Brain pericyte (primary cell): ENCODE data around the gene DUSP1.
A peak's percentile ranks its signal among the peaks of the same experiment; 100 is the strongest.

Experiments used
- DNase-seq: peaks from one replicate; pipeline ENCODE4 v3.0.0-alpha.2; 2012; ENCODE audit warnings: low read depth, low spot score

The DUSP1 gene

DNA sequence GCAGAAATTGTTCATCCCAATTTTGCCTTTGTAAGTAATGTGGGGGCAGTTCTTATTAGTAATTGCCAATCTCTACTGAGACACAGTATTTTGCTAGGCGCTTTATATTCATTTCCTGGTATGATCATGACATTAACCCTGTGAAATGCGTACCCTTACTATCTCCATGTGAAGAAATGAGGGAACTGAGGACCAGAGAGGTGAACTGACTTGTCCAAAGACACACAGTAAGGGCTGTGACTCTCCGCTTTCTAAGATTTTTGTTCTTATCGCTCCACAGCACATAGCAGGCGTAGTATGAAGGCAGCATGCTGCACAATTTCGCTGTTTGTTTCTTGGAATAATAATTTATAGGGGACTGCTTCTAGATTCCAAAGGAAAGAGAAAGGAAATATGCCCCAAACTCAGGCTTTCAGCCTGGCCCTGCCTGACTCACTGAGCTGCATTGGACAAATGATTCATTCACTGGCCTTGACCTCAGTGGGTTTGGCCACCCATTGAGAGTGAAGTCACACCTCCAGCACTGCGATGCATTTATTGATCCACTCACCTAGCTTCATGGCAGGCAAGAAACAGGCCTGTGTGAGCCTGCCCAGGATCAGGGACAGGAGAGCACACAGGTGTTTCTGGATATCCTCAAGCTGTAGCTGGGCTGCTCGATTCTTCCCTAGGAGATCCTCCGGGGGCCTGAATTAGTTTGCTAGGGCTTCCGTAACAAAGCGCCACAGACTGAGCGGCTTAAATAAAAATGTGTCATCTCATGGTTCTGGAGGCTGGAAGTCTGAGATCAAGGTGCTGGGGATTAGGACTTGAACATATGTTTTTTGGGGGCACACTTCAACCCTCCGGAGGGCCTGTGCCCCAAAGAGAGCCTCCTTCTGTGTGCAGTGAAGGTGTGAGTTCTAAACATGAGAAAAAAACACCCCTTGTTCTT, 7.2 kb upstream of the DUSP1 start:
- no peak for DNase-seq

DNA sequence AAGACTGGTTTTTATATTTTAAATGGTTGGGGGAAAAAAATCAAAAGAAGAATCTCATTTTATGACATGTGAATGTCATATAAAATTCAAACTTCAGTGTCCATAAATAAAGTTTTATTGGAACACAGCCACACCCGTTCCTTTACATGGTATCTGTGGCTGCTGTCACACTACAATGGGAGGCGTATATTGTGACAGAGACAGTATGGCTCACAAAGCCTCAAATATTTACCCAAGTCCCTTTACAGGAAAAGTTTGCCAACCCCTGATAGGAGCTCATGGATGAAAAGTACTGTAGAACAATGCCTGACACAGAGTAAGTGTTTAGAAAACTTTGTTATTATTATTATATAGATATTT, 5.2 kb upstream of the DUSP1 start:
- no peak for DNase-seq

DNA sequence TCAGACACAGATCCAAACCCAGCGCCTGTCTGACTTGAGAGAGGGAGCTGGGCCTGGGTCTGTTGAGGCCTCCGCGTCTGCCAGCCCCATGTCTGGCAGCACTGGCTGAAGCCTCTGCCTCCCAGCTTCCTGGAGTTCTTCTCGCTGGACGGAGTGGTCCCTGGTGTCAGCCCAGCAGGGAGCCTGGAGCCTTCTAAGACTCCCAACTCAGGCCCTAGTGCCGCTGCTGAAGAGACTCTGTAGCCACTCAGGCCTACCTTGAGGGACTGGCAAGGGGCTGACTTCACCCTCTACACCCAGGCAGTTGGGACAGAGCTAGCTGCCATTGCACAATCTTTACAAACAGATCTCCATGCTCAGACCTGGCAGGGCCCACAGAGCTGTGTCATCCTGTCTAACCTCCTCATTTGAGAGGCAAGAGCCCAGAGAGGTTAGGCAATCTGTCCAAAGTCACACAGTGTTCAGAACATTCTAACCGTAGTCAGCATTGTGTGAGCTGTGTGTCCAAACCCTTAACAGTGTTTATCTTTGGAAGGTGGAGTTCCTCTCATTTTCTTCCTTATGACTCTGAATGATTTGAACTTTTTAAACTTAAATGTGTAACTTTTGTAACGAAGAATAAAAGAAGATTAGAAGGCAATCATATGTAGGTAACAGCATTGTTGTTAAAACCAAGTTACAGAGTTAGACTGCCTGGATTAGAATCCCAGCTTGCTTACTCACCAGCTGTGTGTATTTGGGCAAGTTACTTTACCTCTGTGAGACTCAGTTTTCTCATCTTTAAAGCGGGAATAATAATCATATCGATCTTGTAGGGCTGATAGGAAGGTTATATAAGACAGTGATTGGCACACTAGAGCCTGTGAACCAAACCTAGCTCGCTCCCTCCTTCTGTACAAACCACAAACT, 4.6 kb upstream of the DUSP1 start:
- no peak for DNase-seq

DNA sequence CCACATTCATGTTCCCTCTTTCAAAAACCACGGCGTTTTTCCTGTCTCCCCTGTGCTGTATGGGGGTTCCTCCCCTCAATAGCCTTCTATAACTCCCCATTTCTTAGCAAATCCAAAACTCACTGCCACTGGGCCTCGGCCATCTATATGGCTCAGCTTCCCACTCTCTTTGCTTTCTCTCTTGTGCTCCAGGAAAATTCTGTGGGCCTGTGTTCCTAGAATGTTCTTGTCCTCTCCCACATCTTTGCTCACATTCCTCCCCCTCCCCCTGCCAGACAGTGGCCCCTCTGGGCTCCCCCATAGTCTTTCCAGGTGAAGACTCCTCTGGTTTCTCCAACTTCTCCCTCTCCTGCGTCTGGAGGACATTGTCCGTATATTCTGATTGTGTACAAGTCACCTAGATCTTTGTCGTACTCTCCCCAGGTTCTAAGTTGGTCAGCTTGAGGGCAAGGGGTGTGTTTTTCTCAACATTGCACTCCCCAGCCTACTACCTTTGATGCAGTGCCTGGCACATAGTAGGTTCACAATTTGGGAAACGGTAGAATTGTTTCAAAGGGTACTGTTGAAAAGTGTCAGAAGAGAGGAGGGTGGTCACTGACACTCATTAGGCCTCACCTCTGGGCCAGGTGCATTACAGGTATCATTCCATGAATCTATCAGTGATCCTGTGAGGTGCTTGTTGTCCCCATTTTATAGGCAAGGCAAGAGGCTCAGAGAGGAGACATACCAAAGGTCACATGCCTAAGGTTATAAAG, 3.7 kb upstream of the DUSP1 start:
- DNase-seq: no peak

DNA sequence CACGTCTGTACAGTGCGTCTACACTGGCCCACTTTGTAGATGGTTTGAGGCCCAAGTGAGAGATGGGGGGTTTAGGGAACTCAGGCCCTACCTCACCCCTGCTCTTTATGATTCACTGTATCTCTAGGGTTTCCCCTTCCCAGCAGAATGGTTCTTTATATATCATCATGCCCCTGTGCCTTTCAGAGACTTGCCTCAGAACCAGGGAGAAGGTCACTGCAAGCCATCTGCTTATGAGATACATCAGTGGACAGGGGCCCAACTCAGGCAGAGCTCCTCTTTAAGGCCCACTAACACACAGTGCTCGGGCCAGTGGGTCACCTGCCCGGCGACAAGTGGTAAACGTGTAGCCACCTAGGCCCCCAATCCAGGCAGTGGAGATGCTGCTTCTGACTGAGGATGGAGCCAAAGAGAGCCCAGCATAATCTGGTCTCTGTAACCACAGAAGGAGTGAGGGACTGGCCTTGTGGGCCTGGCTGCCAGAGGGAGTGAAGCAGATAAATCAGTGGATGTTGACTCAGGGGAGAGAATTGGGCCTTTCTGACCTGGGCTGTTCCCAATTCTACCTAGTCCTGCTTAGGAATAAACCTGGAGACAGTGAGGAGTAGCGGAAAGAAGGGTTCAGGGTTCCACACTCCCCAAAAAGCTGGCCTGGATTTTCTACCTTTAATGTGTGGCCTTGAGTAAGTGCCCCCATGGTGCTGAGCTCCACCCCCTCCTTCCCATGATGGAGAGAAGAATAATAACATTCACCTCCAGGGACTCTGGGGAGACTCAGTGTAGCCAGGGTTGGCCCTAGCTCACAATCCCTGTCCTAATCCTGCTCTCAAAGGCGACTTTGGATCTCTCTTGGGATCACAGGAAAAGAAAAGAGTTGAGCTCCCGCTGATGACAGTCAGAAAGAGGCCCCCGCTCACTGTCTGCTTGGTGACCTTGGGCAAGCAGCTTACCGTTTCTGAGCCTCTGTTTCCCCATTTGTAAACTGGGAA, 2.8 kb upstream of the DUSP1 start:
- DNase-seq: no peak

DNA sequence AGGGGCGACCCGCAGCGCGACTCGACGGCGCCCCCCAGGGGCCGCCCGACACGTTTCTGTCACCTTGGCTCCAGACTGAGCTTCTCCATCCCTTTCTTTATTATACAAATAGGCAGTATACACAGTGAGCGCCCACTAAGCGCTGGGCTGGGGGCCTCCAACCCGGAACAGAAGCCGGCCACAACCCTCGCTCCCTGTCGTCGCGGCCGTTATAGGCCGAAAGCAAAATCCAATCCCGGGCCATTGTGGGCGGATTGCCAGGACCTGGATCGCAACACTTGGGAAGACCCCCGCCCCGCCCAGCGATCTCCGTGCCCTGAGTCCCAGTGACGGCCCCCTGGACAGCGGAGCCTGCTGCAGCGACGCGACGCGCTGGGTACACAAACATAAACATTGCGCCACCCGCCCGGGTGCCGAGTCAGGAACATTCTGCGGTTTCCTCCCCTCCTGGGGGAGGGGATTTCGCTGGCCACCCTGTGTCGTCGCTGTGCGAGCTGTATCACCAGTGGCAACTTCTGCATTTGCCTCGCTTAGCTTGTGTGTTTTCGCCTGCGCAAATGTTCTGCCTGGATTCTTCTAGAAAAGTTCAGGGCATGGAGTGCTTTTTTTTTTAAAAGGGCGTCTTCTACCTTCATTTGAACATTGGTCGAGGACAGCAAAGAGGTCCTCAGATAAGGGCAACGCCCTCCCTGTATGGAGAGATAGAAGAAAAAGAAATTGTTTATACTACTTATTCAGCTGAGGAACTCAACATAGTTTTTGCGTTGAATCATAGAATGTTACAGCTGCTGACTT, 1.3 kb upstream of the DUSP1 start:
- no peak for DNase-seq

DNA sequence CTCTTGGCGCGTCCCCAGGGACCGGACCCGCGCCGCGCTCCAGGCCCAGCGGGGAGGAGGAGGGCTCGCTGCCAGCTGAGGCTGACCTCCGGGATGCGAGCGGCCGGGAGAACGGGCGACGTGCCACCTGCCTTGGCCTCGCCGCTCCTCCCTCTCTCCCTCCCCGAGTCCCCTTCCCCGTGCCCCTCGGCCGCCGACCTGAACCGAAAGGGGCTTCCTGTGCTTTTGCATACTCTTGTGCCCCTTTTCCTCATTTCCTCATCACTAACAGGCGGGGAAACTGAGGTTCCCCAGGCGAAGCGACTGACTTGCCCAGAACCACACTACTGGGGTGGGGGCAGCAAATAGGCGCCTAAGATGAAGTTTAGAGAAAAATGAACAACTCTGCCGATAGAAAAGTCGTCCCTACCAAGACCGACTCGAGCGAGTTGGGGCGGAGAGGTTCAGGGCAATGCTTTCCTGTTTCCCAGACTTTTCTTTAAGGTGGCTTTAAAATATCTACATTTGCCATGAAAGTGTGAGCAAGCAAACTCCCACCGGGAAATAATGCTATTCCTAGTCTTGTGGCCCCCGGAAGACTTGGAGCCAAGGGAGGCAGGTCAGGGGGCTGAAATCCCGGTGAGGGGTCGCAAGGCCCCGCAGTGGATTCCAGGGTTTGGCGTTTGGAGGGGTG, 580 bp upstream of the DUSP1 start:
- no peak for DNase-seq

DNA sequence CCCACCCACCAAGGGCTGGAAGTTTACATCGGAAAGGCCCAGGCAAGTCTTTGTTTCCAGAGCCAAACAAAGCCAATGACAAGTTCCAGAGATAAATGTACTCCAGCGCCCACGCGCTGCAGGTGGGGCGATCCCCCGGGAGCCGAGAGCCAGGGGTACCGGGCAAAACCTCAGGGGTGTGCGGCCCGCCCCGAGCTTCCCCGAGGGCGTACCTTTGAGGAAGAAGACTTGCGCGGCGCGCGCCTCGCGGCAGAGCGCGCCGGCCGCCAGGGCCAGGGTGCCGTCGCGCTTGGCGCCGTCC, 671 bp downstream of the DUSP1 start:
- no peak for DNase-seq

DNA sequence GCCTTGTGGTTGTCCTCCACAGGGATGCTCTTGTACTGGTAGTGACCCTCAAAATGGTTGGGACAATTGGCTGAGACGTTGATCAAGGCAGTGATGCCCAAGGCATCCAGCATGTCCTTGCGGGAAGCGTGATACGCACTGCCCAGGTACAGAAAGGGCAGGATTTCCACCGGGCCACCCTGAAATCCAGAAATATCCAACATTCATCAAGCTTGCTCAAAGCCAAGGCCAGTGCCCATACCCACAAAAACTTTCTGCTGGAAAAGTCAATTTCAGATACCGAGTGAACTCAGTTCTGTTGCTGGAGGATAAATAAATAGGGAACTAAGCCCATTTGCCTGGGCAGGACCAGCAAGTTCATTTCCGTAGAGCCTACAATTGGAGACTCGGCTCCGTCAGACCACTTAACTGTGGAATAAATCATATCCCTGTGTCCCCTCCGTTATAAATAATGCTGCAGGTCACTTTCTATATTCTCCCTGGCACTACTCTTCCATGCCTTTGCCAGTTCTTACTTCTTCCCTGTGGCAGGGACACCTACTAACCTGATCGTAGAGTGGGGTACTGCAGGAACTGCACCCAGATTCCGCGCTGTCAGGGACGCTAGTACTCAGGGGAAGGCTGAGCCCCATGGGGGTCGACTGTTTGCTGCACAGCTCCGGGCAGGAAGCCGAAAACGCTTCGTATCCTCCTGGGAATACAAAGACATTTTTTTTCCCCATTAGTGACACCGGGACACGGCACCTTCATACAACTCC, 1.2 kb downstream of the DUSP1 start:
- no peak for DNase-seq

DNA sequence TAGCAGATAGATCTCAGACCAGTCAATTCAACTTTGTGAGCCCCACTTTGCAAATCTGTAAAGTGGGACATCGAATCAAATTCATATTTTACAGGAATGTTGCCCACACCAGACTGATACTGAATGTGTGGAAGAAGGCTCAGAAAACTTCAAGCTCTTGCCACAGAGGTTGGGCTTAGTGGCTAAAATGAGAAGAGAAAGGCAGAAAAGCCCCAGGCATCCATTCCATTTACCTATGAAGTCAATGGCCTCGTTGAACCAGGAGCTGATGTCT, 1.7 kb downstream of the DUSP1 start:
- no peak for DNase-seq

DNA sequence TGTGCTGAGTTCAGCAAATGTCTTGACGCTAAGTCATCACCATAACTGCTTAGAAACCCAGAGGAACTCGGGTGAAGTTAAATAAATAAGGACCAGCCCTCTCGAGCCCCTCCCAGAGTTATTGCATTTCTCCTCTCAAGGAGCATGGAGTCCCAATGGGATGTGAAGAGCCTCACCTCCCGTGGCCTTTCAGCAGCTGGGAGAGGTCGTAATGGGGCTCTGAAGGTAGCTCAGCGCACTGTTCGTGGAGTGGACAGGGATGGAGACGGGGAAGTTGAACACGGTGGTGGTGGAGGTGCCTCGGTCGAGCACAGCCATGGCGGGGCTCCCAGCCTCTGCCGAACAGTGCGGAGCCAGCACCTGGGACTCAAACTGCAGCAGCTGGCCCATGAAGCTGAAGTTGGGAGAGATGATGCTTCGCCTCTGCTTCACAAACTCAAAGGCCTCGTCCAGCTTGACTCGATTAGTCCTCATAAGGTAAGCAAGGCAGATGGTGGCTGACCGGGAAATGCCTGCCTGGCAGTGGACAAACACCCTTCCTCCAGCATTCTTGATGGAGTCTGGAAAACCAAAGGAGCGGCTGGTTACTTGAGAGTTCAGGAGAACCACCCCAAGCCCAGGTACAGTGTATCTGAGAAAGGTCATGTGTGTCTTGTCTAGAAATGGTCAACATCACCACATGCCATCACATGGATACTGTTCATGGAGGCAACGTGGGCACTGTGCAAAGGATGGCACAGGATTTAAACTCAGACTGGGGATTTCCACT, 2.2 kb downstream of the DUSP1 start:
- no peak for DNase-seq

DNA sequence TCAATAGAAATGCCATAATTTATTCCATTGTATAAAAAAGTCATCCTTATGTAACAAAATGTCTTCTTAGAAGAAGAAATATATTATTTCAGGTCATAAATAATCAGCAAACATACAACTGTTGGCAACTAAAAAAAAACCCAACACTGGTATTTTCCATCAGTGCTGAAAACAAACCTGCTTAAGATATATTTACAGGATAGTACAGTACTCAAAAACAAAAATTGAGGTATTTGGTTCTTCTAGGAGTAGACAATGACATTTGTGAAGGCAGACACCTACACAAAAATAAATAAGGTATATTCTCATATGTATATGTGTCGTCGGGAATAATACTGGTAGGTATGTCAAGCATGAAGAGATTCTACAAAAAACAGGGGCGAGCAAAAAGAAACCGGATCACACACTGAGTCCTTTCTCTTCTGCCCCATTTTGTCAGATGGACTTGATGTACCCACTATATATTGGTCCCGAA, 2.9 kb downstream of the DUSP1 start:
- no peak for DNase-seq

DNA sequence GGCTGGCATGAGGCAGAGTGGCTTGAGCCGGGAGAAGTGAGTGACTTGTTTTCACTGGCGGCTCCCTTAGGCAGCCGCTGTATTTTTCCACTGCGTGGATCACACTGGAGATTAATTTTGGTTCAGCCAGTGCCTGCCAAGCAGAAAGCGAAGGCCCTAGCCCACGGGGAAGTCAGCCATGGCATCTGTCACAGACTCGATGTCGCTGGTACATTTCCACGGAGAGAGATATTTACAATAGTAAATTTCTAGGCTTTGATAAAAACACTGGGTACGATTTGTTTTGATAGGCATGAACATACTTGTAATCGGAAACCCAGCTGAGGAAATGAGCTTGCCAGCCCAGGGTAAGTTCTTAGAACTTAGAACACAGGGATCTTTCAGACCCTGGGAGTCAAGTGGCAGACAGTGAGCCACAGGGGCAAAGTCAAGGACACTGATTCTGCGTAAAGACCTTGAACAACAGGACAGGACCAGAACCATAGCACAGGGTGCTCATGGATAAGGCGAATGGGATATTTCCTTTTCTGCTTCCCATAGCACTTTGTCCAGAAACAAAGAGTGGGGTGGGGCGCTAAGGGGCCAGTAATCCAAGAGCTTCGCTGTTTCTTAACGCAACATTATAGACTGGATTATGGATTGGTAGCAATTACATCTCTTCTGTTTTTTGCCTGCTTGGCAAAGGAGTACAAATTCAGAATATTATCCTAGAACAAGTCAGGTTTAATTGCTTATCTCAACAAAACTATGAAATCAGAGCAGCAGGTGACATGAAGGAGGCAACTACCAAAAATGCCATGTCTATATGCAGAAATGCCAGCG, 4.5 kb downstream of the DUSP1 start:
- peak; percentile 92 for DNase-seq

DNA sequence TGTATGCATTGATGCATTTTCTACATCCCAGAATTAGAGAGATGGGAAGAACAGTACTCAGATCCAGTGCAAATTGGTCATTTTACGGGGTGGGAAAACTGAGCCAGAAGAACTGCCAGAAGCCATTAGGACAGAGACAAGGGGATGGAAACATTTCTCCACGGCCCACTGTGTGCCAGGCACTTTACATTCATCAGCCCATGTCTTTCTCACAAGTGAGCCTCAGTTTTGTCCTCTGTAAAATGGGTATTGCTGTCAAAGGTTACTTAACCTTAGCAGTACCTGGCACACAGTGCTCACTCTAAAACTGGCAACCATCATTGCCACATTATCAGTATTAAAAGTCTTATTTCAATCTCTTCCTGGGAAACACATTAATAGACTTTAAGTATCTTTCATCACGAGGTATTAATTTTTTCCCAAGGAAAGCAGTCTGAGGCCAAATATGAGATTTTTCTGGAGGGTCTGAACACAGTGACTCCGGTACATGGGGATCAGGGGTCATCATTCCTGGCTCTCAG, 5.2 kb downstream of the DUSP1 start:
- DNase-seq: no peak

DNA sequence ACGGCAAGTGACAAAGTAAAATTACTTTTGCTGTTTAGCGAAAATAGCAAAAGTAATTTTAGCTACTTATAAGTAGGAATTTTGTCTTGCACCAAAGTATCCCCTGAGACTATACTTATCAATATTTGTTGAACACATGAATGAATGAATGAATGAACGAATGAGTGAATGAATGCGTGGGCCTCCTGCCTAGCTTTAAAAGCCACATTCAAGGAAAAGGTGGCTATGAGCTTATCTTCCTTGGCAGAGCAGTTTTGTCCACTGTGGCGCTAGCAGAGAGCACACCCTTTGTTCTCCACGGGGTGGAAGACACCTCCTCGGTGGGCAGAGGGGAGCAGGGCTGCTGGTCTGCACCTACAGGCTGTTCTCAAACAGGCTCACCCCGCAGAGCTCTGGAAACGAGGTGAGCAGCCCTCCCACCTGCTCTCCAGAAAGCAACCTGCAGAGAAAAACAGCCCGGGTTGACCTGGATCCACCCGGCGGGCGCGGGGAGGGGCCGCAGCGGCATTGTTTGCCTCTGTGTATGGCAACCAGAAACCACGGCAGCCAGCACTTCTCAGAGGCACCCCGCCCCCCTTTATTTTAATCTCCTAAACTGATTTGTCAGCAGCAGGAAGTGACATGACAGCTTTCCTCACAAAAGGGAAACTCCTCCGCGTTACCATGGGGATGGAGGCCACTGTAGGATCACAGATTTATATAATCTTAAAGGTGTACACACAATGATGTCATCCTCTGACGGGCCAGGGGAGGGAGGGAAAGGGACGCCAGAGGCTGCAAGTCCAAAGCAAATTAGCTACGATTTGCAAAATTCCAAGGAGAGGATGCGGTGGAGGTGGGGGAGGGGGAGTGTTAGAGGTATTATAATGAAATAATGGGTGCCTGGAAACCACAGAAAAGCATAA, 5.9 kb downstream of the DUSP1 start:
- DNase-seq: peak; percentile 97

DNA sequence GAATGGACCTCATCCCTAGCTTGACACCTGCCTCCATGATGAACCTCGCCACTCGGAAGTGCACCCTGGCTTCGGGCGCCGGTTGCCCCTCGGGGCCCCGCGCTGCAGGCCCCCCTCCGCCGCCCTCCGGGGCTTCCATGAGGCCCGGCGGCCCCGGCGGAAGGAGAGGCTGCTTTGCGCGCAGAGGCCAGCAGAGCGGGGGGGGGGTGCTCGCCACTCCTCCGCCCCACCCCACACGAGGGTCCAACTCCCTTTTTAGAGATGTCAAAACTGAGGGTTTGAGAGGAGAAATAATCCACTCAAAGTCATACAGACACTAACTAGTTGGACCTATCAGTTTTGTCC, 7.9 kb downstream of the DUSP1 start:
- DNase-seq: no peak
